Measurements from ENCODE around the gene TIPARP. TPM values are rescaled to one million over a fixed set of nuclear protein-coding genes. Genes with fewer than 3 reads are reported as not detected.
A peak's percentile ranks its signal among the peaks of the same experiment; 100 is the strongest.

The TIPARP gene
- total and polyA plus RNA-seq, 2 of the 8 experiments (the other 6 are each of a cell fraction or from before 2014, with no cell fraction given) = 1.6 to 5.8 TPM

DNA sequence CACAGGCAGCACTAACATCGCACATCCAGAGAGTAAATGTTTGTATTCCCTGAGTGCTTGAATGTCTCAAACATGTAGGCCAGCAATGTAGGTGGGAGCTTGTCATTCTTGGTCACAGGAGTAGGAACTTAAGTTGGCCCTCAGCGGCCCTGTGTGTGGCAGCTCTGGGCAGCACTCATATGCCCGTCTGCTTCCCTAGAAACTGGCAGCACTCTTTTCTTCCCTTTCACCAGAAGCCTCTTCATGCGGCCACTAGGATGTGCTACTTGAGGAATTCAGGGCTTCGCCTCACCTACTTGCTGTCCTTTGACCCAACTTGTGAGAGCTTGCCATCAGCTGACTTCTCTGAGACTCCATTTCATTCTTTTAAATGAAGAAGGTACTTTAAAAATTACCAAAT lies 69.5 kb downstream of the TIPARP start (continued):
- no peak for TF ChIP-seq SAP30 (IDR thresholded peaks at IDR 0.05; ENCODE audit: insufficient read depth, insufficient replicate concordance, low read length)
- no peak for TF ChIP-seq KDM5A (IDR thresholded peaks at IDR 0.05; ENCODE audit: low read length)
- TF ChIP-seq RAD21 (IDR thresholded peaks at IDR 0.05 in 1 of 2, conservative IDR thresholded peaks at IDR 0.05 in 1 of 2; ENCODE audit: low read depth in 2 of 2, low read length in 2 of 2) = peak; percentile 36 to 53
- no peak for TF ChIP-seq KDM4A (IDR thresholded peaks at IDR 0.05; ENCODE audit: low read depth, low read length, severe bottlenecking)
- no peak for TF ChIP-seq JUN (IDR thresholded peaks at IDR 0.05; ENCODE audit: low read depth, low read length)
- TF ChIP-seq HDAC2 (IDR thresholded peaks at IDR 0.05; ENCODE audit: borderline replicate concordance in 1 of 2, low read depth in 2 of 2, low read length in 2 of 2) = no peak
- no peak for TF ChIP-seq SRF (IDR thresholded peaks at IDR 0.05; ENCODE audit: low read depth, low read length)
- TF ChIP-seq CREB1 (IDR thresholded peaks at IDR 0.05) = no peak
- TF ChIP-seq, protein P1, sequence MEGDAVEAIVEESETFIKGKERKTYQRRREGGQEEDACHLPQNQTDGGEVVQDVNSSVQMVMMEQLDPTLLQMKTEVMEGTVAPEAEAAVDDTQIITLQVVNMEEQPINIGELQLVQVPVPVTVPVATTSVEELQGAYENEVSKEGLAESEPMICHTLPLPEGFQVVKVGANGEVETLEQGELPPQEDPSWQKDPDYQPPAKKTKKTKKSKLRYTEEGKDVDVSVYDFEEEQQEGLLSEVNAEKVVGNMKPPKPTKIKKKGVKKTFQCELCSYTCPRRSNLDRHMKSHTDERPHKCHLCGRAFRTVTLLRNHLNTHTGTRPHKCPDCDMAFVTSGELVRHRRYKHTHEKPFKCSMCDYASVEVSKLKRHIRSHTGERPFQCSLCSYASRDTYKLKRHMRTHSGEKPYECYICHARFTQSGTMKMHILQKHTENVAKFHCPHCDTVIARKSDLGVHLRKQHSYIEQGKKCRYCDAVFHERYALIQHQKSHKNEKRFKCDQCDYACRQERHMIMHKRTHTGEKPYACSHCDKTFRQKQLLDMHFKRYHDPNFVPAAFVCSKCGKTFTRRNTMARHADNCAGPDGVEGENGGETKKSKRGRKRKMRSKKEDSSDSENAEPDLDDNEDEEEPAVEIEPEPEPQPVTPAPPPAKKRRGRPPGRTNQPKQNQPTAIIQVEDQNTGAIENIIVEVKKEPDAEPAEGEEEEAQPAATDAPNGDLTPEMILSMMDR (IDR thresholded peaks at IDR 0.05; ENCODE audit: control extremely low read depth in 1 of 3, insufficient read depth in 1 of 3, low read depth in 1 of 3, low read length in 3 of 3) = peak; percentile 20 to 55 (median 33); a peak in 3 of 4 replicates
- TF ChIP-seq CTBP2 (IDR thresholded peaks at IDR 0.05; ENCODE audit: borderline replicate concordance, insufficient read depth, insufficient read length, low read length) = no peak
- 0 out of 2 replicates have a peak, but pooled peaks have one; percentile 41 for TF ChIP-seq YY1 (IDR thresholded peaks at IDR 0.05; ENCODE audit: low read depth, low read length)
